Astrocyte (in vitro differentiated cells and primary cell): ENCODE data around the gene IKBKE.

Source experiments
- EZH2 ChIP-seq: IDR thresholded peaks from 2 replicates; pipeline ENCODE4 v1.6.1; 2012; ENCODE audit warnings: mild to moderate bottlenecking, low read length, inconsistent platforms; ENCODE audit not compliant: insufficient read depth
- TF ChIP-seq, protein P1 (sequence below): IDR thresholded peaks from 2 replicates; pipeline ENCODE4 v1.5.1; 2011; ENCODE audit warnings: low read depth, mild to moderate bottlenecking, inconsistent platforms, low read length, moderate library complexity; ENCODE audit not compliant: insufficient read depth

DNA sequence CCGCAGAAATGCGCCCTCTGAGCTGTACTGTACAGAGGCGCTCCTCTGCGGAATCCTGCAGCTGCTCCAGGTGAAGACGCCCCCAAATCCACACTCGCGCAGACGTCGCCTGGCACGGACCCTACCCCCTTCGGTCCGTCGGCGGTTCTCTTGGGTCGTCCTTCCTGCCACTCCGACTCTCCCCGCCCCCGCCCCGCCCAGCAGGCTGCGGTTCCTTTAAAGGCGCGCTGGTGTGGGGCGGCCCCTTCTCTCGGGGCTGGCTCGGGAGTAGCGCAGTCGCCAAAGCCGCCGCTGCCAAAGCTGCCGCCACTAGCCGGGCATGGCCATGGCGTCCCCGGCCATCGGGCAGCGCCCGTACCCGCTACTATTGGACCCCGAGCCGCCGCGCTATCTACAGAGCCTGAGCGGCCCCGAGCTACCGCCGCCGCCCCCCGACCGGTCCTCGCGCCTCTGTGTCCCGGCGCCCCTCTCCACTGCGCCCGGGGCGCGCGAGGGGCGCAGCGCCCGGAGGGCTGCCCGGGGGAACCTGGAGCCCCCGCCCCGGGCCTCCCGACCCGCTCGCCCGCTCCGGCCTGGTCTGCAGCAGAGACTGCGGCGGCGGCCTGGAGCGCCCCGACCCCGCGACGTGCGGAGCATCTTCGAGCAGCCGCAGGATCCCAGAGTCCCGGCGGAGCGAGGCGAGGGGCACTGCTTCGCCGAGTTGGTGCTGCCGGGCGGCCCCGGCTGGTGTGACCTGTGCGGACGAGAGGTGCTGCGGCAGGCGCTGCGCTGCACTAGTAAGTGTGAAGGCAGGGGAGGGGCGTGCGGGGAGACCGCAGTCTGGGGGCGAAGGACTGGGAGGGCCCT, 37.2 kb downstream of the IKBKE start, which contains the start of gene RASSF5:
- TF ChIP-seq, protein P1, sequence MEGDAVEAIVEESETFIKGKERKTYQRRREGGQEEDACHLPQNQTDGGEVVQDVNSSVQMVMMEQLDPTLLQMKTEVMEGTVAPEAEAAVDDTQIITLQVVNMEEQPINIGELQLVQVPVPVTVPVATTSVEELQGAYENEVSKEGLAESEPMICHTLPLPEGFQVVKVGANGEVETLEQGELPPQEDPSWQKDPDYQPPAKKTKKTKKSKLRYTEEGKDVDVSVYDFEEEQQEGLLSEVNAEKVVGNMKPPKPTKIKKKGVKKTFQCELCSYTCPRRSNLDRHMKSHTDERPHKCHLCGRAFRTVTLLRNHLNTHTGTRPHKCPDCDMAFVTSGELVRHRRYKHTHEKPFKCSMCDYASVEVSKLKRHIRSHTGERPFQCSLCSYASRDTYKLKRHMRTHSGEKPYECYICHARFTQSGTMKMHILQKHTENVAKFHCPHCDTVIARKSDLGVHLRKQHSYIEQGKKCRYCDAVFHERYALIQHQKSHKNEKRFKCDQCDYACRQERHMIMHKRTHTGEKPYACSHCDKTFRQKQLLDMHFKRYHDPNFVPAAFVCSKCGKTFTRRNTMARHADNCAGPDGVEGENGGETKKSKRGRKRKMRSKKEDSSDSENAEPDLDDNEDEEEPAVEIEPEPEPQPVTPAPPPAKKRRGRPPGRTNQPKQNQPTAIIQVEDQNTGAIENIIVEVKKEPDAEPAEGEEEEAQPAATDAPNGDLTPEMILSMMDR, result no peak
- no peak for TF ChIP-seq EZH2
